Kidney glomerular epithelial cell (primary cell): ENCODE results near the gene LZTR1.
"Not testable (repeated sequence)": the region's sequence is repeated elsewhere in the genome, so short reads cannot be mapped to it uniquely, and the experiment has no call there.

Experiments used
- DNase-seq: peaks from one replicate; lab custom pipeline; 2025; lab: John Stamatoyannopoulos, UW

LZTR1 gene

DNA sequence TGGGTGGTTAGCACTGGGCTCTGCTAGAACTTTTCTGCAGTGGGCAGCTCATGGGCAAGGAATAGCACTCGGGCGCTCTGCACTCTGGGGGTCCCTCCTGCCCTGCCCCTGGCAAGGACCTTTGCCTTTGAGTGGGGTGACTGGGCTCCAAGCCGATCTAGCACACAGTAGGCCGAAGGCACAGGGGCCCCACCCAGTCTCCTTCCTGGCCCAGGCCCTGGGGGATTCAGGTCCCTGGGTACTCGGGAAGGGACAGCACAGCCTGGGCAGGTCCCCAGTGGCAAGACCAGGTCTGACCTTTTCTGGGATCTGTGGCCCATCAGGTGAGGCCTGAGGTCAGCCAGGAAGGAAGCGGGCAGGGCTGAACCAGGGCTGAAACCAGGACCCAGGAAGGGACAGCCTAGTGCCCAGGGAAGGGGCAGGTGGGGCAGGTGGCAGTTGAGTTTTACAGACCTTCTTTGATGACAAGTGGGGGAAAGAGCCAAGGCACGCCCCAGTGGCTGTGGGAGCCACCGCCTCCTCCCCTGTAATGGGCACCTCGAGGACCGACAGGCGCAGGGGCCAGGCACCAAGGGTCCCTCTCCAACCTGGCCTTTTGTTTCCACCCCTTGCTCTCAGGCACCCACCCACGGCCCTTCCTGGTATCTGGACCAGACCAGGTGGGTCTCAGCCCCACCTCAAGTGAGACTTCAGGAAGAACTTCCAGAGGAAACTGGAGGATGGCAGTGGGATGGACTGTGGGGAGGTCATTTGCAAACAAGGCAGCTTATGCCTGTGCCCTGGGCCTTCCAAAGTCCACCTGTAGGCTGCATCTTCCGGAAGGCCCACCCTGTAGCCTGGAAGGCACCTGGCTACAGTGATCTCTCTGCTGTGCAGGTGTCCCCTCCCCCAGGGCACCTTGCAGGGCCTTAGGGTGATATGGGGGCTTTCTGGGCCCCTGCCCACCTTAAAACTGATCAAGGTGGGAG is 15.9 kb upstream of the LZTR1 start:
- DNase-seq: no peak

DNA sequence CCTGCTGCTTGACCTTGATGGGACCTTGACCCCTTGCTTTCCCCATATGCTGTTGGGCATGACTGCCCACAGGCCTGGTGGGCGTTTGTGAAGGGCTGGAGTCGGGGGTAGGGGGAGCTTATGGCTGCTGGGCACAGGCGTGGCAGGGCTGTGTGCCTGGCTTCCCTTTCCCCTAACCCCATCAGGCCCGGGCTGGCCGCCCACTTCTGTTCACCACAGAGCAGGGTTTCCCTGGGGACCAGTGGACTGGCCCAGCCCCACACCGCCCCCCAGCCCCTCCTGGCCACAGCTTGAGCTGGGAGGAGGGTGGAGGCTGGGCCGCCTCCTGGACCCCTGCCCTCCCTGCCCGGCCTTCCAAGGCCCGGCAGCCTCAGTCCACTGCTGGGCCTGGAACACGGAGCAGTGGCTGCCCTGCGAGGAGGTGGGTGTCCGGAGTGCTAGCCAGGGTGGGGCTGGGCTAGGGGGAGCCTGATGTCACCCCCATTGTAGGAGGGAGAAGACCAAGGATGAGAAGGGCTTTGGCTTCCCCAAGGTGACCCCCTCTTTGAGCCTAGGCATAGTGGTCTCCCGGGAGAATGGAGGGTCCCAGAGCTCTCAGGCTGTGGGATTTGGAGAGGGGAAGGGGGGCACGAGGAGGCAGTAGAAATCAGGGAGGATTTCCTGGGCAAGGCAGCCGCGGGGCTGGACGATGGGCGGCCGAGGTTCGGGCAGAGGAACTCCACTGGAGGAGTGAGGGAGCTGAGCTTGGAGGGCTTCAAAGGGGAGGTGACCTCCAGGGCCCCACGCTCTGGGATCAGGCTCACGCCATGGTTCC is 15.0 kb upstream of the LZTR1 start, which contains the start of gene AIFM3:
Gene AIFM3 (plus strand): TSS at position 373 of the 814 bp plus-strand sequence. CDS start 690 bp downstream, outside the sequence.
- no peak for DNase-seq

DNA sequence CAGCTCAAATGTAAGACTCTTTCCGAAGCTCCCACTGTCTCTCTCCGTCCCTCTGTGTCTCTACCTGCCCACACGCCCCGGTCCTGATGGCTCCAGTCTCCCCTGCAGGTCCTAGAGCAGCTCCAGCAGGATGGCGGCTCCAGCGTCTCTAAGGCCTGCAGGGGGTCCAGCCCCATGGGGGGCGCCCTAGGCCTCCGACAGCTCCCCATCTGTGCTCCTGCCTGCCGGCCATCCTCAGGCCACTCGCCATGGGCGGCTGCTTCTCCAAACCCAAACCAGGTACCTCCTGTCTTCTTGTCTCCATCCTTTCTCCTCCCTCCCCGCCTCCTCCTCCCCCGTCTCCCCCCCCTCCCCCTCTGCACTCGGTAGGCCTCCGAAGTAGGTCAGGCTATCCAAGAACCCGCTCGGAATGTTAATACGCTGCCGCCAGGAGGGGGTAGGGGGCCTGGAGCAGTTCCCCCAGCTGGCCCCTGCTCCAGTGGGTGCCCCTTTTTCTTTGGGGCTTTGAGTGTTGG is 14.3 kb upstream of the LZTR1 start:
- DNase-seq: no peak

DNA sequence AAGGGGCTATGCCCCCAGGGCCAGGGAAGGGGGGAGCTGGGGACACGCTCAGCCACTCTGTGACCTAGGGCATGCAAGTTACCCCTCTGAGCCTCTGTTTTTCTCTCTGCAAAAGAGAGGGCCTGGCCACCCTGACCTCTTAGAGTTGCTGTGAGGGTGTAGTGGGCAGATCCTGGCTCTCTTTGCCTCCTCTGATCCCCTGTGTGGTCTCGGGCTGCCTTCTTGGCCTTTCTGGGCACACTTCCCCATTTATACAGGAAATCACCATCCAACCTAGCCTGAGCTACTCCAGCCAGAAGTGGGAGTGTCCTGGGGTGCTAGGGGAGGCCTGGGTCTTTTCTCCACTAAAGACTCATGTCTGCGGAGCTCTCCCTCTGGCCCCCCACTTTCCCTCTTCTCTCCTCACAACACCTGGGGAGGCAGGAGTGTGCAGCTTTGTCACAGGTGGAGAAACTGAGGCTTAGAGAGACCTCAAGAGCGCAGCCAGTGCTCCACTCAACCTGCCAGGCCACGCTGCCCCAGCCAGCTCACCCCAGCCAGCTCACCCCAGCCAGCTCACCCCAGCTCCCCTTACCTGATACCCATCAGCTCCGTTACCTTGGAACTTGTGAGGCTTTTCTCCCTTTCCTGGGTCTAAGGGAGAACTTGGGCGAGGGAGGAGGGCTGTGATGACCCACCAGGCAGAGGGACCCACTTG is 13.7 kb upstream of the LZTR1 start:
- DNase-seq: no peak

DNA sequence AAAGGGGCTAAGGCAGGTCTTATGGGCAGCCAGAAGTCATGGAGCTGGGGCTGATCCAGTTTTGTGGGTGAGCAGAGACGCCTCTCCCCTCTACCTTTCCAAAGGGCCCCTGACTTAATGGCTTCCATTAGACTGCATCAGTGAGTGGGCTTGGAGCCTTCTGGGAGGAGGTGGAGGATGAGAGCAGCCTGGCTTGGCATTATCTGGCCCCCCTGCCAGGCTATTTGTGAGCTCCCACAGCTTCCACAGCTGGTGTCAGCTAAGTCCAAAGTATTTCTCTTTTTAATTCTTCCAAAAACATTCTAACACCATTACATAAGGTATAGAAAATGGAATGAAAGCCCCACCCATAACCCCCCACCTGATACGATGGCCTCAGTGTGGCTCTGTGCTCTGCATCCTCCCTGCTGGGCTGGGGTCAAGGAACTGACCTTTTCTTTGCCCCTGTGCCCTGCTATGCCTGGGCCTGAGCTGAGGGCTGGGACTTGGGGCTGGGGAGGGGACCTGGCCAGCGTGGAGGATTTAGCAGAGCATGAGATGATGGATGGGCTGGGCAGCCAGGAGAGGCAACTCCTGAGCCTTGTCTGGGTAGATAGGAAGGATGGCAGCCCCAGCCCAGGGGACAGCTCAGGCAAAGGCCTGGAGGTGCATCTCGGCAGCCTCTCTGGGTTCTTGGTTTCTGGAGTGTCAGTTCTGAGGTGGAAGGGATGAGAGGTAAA is 11.0 kb upstream of the LZTR1 start:
- no peak for DNase-seq

DNA sequence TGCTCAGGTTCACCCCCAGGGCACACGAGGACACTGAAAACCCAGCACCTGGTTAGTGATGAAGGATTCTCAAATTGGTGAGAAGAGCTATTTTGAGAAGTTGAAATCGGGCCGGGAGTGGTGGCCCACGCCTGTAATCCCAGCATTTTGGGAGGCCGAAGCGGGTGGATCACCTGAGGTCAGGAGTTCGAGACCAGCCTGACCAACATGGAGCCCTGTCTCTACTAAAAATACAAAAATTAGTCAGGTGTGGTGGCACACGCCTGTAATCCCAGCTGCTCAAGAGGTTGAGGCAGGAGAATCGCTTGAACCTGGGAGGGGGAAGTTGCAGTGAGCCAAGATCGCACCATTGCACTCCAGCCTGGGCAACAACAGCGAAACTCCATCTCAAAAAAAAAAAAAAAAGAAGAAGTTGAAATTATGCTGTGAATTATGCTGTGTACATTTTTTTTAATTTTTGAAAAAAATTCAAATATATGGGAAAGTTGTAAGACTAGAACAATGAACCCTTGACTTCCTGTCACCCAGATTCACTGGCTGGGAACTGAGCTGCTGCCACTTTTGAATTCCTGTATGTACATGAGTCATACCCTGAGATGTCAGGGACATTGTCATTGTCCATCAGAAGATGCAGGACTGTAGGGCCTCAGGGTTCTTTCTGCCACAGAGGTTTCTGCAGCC is 9.9 kb upstream of the LZTR1 start:
- DNase-seq: not testable (repeated sequence)

DNA sequence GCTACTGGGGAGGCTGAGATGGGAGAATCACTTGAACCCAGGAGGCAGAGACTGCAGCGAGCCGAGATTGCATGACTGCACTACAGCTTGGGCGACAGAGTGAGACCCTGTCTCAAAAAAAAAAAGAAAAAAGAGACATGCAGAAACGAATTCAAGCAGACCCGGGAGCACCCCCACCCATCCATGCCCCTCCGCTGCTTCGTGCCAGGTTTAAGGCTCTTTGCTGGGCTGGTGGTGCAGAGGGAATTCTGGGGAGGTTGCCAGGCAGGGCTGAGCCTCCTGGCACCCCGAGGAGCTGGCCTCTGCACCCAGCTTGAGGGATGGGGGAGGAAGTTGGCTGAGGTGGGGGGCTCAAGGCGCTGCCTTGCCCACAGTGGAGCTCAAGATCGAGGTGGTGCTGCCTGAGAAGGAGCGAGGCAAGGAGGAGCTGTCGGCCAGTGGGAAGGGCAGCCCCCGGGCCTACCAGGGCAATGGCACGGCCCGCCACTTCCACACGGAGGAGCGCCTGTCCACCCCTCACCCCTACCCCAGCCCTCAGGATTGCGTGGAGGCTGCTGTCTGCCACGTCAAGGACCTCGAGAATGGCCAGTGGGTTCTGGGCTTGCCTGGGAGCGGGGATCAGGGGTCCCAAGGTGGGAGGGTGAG is 9.0 kb upstream of the LZTR1 start:
- no peak for DNase-seq

- DNase-seq: no peak
Measured at GRCh38 chr22:20973634-20974286, 8.3 kb upstream of the LZTR1 start.

DNA sequence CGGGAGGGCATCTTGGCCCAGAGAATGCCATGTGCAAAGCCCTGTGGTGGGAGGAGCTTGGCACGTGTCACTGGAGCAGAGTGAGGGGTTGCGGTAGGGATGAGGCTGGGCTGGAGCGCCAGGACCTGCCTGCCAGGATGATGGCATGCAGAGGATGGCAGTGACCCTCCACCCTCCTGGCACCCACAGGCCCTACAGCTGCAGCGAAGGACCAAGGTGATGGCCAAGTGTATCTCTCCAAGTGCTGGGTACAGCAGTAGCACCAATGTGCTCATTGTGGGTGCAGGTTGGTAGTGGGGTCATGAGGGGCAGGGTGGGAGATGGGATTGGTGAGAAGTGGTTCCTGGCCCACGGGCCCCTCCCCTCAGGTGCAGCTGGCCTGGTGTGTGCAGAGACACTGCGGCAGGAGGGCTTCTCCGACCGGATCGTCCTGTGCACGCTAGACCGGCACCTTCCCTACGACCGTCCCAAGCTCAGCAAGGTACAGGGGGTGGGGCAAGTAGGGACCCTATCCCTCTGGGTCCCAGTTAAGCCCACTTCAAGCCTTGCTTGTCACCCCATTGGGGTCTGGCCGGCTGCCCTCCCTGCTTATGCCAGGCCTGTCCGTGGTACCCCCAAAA is 7.7 kb upstream of the LZTR1 start:
- DNase-seq: no peak

DNA sequence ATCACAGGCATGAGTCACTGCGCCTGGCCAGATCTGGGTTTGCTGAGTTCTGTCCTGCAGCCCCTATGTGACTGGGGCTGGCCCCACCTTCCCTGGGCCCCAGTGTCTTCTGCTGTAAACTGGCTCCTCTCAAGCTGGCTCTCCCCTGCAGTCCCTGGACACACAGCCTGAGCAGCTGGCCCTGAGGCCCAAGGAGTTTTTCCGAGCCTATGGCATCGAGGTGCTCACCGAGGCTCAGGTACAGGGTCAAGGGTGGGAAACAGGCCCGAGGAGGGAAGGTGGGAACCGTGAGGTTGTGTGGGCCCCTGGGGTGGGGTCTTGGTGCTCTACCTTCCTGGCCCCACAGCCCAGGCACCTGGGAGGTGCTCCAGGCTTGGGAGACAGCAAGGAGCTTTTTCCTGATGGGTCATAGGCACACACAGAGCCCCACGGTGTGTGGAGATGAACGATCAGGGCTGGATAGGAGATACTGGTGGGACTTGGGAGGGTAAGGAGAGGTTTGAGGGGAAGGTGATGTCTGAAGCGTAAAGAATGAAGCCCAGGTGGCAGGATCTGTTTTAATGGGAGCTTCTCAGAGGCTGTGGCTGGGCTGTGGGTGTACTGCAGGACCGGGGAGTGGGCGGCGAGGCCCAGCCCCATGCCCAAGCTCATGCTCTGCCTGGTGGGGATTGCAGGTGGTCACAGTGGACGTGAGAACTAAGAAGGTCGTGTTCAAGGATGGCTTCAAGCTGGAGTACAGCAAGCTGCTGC is 6.4 kb upstream of the LZTR1 start:
- no peak for DNase-seq

DNA sequence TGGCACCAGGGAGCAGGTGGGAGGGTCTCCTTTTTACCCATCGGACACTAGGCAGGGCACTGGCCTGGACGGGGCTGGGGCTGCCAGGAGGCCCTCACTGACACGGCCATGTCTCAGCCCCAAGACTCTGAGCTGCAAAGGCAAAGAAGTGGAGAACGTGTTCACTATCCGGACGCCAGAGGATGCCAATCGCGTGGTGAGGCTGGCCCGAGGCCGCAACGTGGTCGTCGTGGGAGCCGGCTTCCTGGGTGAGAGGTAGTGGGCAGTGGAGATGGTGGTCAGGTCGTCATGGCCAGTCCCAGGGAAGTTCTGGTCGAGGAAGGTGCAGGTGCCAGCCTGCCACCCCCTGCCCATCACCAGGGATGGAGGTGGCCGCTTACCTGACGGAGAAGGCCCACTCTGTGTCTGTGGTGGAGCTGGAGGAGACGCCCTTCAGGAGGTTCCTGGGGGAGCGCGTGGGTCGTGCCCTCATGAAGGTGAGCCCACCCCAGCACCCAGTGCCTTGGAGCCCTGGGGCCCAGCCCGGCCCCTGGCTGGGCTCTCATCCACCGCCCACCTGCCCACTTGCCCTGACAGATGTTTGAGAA is 5.7 kb upstream of the LZTR1 start:
- no peak for DNase-seq

DNA sequence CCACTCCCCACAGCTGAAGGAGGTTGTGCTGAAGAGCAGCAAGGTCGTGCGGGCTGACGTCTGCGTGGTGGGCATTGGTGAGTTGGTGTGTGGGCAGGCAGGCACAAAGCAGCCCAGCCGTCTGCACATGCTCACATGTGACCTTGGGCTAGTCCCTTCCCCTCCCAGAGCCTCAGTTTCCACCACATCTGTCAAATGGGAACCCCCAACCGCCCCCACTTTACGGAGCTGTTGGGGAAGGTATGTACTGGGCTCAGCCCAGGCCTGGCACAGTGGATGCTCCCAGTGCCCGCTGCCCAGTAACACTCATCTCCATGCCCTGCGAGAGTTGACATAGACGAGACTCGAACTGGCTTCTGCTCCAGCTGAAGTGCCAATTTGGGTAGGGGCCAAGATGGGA is 5.1 kb upstream of the LZTR1 start:
- no peak for DNase-seq

DNA sequence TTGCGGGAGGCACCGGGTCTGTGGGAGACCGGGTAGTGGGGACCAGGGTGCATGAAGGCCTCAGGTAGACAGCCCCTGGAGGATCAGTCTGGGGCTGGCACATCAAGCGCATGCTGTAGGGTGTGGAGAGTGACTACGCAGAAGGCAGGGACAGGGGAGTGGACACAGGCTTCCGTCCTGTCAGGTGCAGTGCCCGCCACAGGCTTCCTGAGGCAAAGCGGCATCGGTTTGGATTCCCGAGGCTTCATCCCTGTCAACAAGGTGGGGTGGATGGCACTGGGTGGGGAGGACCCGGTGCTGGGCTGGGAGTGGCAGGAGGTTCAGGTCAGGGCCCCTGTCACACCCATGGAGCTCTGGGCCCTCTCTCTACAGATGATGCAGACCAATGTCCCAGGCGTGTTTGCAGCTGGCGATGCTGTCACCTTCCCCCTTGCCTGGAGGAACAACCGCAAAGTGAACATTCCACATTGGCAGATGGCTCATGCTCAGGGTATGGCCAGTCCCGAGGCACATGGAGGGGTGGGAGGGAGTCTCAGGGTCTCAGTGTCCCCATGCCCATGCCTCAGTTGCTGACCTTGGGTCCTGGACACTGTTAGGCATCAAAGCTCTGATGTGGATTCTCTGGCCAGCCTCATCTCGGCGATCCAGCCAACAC is 4.5 kb upstream of the LZTR1 start:
- DNase-seq: no peak

DNA sequence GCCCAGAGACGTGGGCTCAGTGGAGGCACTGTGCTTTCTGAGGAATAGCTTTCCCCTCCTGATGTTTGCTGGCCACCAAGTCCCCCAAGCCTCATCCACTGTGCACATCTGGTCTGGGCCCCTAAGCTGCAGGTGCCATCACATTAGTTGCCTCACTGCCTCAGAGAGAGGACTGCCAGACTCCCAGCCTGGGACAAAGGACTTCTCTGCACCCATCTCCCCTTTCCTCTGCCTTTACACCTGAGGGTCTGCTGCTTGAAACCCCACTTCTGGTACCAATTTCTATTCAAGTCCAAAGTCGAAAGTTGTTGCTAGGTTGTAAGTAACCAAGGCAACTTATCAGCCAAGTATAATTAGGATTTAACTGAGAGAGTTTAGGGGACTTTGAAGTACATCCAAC is 3.7 kb upstream of the LZTR1 start:
- no peak for DNase-seq

DNA sequence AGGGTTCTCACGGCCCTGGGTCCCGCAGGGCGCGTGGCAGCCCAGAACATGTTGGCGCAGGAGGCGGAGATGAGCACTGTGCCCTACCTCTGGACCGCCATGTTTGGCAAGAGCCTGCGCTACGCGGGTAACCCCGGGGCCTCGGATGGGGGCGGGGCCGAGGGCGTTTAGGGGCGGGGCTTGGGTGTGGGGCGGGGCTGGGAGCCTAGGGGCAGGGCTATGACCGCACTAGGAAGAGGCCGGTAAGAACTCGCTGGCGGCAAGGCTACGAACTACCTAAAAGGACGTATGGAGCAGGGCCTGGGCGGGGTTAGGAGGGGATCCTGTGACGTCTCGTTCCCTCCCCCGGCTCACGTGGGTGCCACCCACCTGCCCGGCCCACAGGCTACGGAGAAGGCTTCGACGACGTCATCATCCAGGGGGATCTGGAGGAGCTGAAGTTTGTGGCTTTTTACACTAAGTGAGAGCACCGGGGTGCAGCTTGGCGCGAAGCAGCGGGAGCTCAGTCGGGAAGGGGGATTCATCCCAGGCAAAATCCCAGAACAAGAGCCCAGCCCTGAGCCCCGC is 2.8 kb upstream of the LZTR1 start:
- peak; percentile 7 for DNase-seq

- no peak for DNase-seq
Measured at GRCh38 chr22:20979940-20980453, 2.1 kb upstream of the LZTR1 start.

DNA sequence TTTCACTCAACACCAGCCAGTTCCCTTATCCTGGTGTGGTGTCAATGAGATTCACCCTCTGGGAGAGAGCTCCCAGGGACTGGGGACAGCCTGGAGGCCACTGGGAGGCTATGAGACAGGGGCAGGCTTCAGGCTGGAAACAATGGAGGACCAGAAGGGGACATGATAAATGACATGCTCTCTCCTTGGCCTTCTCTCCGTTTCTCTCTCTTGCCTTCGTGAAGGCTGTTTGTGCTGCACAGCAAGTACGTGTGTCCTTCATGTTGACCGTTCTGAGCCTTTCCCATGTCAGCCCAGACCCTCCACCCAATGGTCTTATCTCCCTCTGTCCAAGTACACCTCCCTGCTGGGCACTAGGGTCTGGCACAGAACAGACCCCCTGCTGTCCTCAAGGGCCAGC is 1.6 kb upstream of the LZTR1 start:
- DNase-seq: no peak
